Panc1 (cell line): Measurements from ENCODE around the gene NT5DC3. TPM values are rescaled to one million over a fixed set of nuclear protein-coding genes. Genes with fewer than 3 reads are reported as not detected.

Experiments
- ATAC-seq: fragments of 200-7000 bp; cut with Tn5 transposase; 2 replicates; pipeline ENCODE4 v1.9.1; 2020; ENCODE audit warnings: mild to moderate bottlenecking, moderate library complexity
- BruUV-seq: library from RNA; stranded (reverse); fragments of 400-500 nt; replicated peaks from 2 replicates; lab custom pipeline; 2021; lab: Mats Ljungman, UMichigan
- CTCF ChIA-PET: fragments of 300-600 bp; sonication (Branson Sonifier 250); formaldehyde crosslinking; loops from one replicate; lab custom pipeline; 2022; ENCODE audit warnings: antibody characterized with exemption; lab: Charles Lee
- POLR2A ChIA-PET: fragments of 300-600 bp; sonication (Branson Sonifier 250); formaldehyde crosslinking; loops from one replicate; lab custom pipeline; 2022; ENCODE audit warnings: antibody characterized with exemption; lab: Charles Lee
- DNase-seq: peaks from one replicate; pipeline ENCODE4 v3.0.0-alpha.2; 2010; ENCODE audit warnings: low read depth, low spot score
- H3K27ac ChIP-seq: 2 replicates; pipeline ENCODE4 v1.5.1; 2011; ENCODE audit warnings: mild to moderate bottlenecking, low read length, inconsistent platforms
- H3K27me3 ChIP-seq: fragments of 200-500 bp; sonication (Bioruptor generic); 2 replicates; pipeline ENCODE4 v1.6.0; 2014; ENCODE audit warnings: low read length, inconsistent platforms; ENCODE audit not compliant: control insufficient read depth, insufficient read depth
- H3K36me3 ChIP-seq: fragments of 200-500 bp; sonication (Bioruptor generic); 2 replicates; pipeline ENCODE4 v1.5.1; 2014; ENCODE audit warnings: inconsistent platforms, mild to moderate bottlenecking, low read length, moderate library complexity; ENCODE audit not compliant: control insufficient read depth, insufficient read depth
- H3K4me1 ChIP-seq: 2 replicates; pipeline ENCODE4 v1.5.1; 2011; ENCODE audit warnings: inconsistent platforms, mild to moderate bottlenecking, low read length, moderate library complexity; ENCODE audit not compliant: control insufficient read depth, insufficient read depth
- H3K4me3 ChIP-seq, 2 experiments: 2 replicates each; pipeline ENCODE4 v1.5.1; 2011 to 2012; ENCODE audit warnings: low read depth in 2 of 2, low read length in 2 of 2, mild to moderate bottlenecking in 2 of 2, inconsistent platforms in 1 of 2, moderate library complexity in 1 of 2
- H3K9me3 ChIP-seq: fragments of 200-500 bp; sonication (Bioruptor generic); 2 replicates; pipeline ENCODE4 v1.5.1; 2014; ENCODE audit warnings: low read depth, mild to moderate bottlenecking, inconsistent platforms, low read length, moderate library complexity; ENCODE audit not compliant: control insufficient read depth, insufficient read depth
- POLR2AphosphoS5 ChIP-seq: IDR thresholded peaks from 2 replicates; pipeline ENCODE4 v1.6.1; 2012; ENCODE audit warnings: mild to moderate bottlenecking, low read depth, low read length, moderate library complexity
- SIN3A ChIP-seq: IDR thresholded peaks from 2 replicates; pipeline ENCODE4 v1.6.1; 2012; ENCODE audit warnings: low read depth, mild to moderate bottlenecking, low read length, moderate library complexity, borderline replicate concordance; ENCODE audit not compliant: insufficient read depth
- TCF7L2 ChIP-seq: IDR thresholded peaks from 2 replicates; pipeline ENCODE4 v1.6.1; 2011; ENCODE audit warnings: mild to moderate bottlenecking, low read depth, low read length, inconsistent platforms
- in situ Hi-C: cut with HindIII; loops from 2 replicates; pipeline ENCODE4 v1.10.0; 2016; ENCODE audit warnings: low sequenced_read_pairs, low pct_unique_long_range_greater_than_20kb
- intact Hi-C: fragments of 100-400 bp; cut with micrococcal nuclease; formaldehyde crosslinking; loops from one replicate; pipeline ENCODE4 v1.10.0; 2022; ENCODE audit not compliant: unreplicated experiment
- total RNA-seq: library from RNA; stranded (reverse); gene quantifications from one replicate; pipeline ENCODE4 v1.2.1, GENCODE V29; 2021; ENCODE audit not compliant: unreplicated experiment
- TF ChIP-seq, protein P1 (sequence below), 2 experiments: IDR thresholded peaks; 2 replicates each; pipeline ENCODE4 v1.6.1; 2011 to 2012; ENCODE audit warnings: low read depth in 2 of 2, control low read depth in 1 of 2, low read length in 1 of 2, mild to moderate bottlenecking in 1 of 2, moderate library complexity in 1 of 2; ENCODE audit not compliant: insufficient read depth in 1 of 2
- TF ChIP-seq, protein P2 (sequence below): fragments of 450-650 bp; IDR thresholded peaks from 2 replicates; pipeline ENCODE4 v1.5.1; 2017; ENCODE audit warnings: mild to moderate bottlenecking

The NT5DC3 gene
- total RNA-seq, 1 experiment from 2014 or later, result 24.9 TPM

DNA sequence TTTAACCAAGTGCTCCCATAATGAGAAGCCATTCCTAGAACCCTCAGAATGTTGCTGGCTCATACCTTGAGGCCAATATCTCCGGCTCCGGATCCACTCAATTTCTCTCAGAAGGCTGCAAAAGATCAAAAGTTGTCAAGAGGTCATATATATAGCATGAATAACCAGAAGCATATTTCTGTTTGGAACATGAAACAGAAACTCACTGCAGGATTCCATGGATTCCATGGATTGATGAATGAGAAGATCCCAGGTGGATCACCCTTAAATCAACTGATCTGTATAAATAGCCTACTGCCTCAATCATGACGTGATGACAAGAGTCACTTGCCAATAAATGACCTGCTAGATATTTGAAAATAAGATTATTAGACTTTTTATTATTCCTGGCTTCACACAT lies 3.3 kb upstream of the NT5DC3 start:
- ChIA-PET POLR2A (no interaction called here), CTCF (no interaction called here)
- ATAC-seq, result no peak
- Histone ChIP-seq H3K9me3 (no peaks in the 10 kb centered on the region), H3K36me3 (no peaks in the 10 kb centered on the region; the same call in 1 of the 2 replicates), H3K4me1 (peaks cover 17% of the 10 kb centered on the region), H3K27ac (no peak overlapping the region), H3K27me3 (no peaks in the 10 kb centered on the region), H3K4me3 (no peak overlapping the region)
- DNase-seq, result no peak
- TF ChIP-seq, protein P1, sequence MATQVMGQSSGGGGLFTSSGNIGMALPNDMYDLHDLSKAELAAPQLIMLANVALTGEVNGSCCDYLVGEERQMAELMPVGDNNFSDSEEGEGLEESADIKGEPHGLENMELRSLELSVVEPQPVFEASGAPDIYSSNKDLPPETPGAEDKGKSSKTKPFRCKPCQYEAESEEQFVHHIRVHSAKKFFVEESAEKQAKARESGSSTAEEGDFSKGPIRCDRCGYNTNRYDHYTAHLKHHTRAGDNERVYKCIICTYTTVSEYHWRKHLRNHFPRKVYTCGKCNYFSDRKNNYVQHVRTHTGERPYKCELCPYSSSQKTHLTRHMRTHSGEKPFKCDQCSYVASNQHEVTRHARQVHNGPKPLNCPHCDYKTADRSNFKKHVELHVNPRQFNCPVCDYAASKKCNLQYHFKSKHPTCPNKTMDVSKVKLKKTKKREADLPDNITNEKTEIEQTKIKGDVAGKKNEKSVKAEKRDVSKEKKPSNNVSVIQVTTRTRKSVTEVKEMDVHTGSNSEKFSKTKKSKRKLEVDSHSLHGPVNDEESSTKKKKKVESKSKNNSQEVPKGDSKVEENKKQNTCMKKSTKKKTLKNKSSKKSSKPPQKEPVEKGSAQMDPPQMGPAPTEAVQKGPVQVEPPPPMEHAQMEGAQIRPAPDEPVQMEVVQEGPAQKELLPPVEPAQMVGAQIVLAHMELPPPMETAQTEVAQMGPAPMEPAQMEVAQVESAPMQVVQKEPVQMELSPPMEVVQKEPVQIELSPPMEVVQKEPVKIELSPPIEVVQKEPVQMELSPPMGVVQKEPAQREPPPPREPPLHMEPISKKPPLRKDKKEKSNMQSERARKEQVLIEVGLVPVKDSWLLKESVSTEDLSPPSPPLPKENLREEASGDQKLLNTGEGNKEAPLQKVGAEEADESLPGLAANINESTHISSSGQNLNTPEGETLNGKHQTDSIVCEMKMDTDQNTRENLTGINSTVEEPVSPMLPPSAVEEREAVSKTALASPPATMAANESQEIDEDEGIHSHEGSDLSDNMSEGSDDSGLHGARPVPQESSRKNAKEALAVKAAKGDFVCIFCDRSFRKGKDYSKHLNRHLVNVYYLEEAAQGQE (IDR thresholded peaks at IDR 0.05; ENCODE audit: insufficient read depth in 1 of 2, low read depth in 2 of 2, low read length in 1 of 2), result no peak
- no peak for TF ChIP-seq POLR2AphosphoS5
- TF ChIP-seq, protein P2, sequence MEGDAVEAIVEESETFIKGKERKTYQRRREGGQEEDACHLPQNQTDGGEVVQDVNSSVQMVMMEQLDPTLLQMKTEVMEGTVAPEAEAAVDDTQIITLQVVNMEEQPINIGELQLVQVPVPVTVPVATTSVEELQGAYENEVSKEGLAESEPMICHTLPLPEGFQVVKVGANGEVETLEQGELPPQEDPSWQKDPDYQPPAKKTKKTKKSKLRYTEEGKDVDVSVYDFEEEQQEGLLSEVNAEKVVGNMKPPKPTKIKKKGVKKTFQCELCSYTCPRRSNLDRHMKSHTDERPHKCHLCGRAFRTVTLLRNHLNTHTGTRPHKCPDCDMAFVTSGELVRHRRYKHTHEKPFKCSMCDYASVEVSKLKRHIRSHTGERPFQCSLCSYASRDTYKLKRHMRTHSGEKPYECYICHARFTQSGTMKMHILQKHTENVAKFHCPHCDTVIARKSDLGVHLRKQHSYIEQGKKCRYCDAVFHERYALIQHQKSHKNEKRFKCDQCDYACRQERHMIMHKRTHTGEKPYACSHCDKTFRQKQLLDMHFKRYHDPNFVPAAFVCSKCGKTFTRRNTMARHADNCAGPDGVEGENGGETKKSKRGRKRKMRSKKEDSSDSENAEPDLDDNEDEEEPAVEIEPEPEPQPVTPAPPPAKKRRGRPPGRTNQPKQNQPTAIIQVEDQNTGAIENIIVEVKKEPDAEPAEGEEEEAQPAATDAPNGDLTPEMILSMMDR, result no peak
- TF ChIP-seq SIN3A, result no peak
- TF ChIP-seq TCF7L2, result no peak
- BruUV-seq, result no TSS peak
- in situ Hi-C loops (no loop called here), intact Hi-C loops (no loop called here)

DNA sequence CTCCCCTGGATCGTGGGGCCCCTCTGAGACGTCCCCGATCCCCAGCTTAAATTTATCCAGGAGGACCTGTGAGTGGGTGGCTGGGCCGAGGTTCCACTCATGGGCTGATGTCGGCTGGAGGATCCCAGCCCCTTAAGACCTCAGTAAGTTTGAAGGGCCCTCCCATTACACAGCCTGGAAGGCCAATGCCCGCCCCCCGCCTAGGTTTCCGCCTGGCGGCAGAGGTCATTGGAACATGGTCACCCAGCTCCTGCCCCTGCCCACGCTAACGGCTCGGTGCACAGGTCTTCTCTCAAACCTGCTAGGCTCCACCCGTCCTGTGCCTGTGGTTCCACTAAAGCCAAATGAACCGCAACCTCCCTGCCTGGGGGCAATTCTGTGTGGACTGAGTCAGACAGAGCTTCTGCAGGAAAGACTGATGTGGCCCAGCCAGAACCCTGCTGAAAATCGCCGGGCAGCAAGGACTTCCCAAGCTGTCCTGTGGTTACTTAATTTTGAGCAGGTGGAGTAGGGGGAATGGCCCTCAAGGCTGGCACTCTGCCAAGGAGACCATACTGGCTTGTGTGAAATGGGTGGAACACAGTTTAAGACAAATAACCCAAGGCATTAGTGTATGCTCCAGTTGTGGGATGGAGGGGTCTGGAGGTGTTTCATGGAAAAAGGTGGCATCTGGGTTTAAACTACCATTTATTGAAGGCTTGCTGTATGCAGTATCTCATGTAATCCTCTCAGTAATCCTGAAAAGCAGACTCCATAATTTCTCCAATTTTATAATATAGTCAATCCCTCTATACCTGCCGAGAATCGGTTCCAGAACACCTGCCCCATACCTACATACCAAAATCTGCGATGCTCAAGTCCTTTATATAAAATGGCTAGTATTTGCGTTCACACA lies 903 bp upstream of the NT5DC3 start:
- peaks cover 29% of the 10 kb centered on the region for H3K4me1 ChIP-seq
- BruUV-seq, result TSS peak; percentile 91
- H3K36me3 ChIP-seq, result no peaks in the 10 kb centered on the region; the same call in none of the 2 replicates
- H3K9me3 ChIP-seq, result no peaks in the 10 kb centered on the region
- H3K27me3 ChIP-seq, result no peaks in the 10 kb centered on the region
- H3K27ac ChIP-seq, result peak overlapping the region; percentile 83
- CTCF ChIA-PET, result interaction anchor here (0.6 kb wide), 2 partner anchors 25 to 66 kb away, joined by 5 to 9 read pairs; no protein-coding TSS in a partner anchor
- peak; percentile 88 for ATAC-seq
- intact Hi-C loops (no loop called here), in situ Hi-C loops (no loop called here)
- H3K4me3 ChIP-seq, result peak overlapping the region; percentile 78 to 98
- peak; percentile 18 for DNase-seq
- POLR2A ChIA-PET, result interaction anchor here (1.0 kb wide), 1 partner anchor 88 kb away, joined by 6 read pairs; the partner anchor contains the start of gene HSP90B1
- no peak for TF ChIP-seq POLR2AphosphoS5
- no peak for TF ChIP-seq SIN3A
- TF ChIP-seq, protein P1 (IDR thresholded peaks at IDR 0.05; ENCODE audit: insufficient read depth in 1 of 2, low read depth in 2 of 2, low read length in 1 of 2), result no peak
- TF ChIP-seq, protein P2, result no peak
- no peak for TF ChIP-seq TCF7L2
